NCI-H2196 (cell line): ENCODE measurements around the gene FNDC3B.
A peak's percentile ranks its signal among the peaks of the same experiment; 100 is the strongest.

Experiments used
- DNase-seq: peaks from one replicate; lab custom pipeline; 2025; ENCODE audit not compliant: unreplicated experiment; lab: John Stamatoyannopoulos, UW

FNDC3B gene

GRCh38 chr3:172051957-172052354 lies 12.6 kb downstream of the FNDC3B start:
- DNase-seq = no peak

DNA sequence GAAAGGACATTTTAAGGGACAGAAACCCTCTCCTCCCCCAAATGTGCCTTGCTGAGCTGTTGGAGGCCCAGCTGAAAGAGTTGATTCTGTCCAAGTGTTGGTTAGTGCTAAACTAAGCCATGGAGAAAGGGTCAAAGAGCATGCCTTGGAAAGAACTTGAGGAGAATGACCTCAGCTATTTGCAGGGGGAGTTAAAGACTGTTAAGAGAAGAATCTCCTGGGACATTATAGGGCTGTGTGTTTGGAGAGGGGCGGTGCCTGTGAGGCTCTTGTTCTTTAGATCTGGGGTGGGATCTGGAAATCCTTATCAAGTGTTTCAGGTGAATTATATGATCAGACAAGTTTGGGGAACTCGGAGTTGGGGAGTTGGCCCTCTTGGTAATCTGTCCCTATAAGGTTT lies 13.0 kb downstream of the FNDC3B start:
- no peak for DNase-seq

GRCh38 chr3:172054115-172054764 lies 14.9 kb downstream of the FNDC3B start:
- DNase-seq = no peak

- DNase-seq = no peak
Measured at GRCh38 chr3:172056416-172056815, 17.0 kb downstream of the FNDC3B start.

GRCh38 chr3:172057059-172057458 lies 17.7 kb downstream of the FNDC3B start:
- no peak for DNase-seq

DNA sequence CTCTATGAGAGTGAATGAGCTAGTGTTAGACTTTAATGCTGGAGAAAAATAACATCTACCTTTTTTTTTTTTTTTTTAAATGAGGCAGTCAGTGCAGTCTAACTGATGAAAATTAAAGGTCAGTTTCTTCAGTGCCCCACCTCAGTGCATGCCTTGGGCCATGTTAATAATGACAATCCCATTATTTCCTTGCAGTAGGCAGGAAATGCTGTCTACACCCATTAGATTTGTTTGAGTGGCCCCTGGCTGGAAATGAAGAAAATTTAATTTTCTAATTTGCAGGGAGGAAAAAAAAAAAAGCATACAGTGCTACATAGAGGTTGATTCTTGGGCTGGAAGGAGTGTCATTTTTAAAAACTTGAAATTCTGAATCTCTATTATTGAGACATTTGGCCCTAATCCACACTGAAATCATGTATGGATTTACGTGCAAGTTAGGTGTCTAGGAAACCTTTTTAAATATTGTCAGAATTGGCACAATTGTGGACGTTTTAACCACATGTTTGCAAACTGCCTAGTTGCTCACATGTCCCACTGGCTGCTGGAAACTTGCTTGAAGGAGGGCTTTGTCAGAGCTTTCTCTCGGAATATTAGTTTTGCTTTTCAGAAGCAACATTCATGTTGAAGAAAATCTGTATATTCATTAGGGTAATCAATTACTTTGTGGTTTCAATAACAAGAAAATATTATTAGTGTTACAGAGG lies 18.4 kb downstream of the FNDC3B start:
- DNase-seq = no peak

GRCh38 chr3:172059532-172059931 lies 20.2 kb downstream of the FNDC3B start:
- no peak for DNase-seq

GRCh38 chr3:172060234-172060633 lies 20.9 kb downstream of the FNDC3B start:
- no peak for DNase-seq

- peak; percentile 22 for DNase-seq
Measured at GRCh38 chr3:172061724-172062184, 22.4 kb downstream of the FNDC3B start.

DNA sequence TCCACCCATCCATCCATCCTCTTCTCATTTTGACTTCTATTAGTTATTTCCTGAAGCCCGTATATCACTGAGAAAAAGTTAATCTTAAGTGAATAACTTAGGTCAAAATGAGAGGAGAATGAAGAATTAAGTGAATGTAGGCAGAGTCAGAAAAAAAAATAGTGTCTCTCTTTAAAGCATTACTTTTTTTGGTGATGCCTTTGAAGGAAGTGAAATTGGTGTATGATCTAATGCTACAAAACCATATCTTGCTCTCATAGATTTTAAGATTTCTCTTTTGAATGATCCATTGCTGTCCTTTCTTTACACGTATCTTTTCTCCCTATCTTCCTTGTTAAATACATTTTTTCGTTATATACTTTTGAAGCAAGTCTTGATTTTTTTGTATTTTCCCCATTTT lies 23.4 kb downstream of the FNDC3B start:
- no peak for DNase-seq

DNA sequence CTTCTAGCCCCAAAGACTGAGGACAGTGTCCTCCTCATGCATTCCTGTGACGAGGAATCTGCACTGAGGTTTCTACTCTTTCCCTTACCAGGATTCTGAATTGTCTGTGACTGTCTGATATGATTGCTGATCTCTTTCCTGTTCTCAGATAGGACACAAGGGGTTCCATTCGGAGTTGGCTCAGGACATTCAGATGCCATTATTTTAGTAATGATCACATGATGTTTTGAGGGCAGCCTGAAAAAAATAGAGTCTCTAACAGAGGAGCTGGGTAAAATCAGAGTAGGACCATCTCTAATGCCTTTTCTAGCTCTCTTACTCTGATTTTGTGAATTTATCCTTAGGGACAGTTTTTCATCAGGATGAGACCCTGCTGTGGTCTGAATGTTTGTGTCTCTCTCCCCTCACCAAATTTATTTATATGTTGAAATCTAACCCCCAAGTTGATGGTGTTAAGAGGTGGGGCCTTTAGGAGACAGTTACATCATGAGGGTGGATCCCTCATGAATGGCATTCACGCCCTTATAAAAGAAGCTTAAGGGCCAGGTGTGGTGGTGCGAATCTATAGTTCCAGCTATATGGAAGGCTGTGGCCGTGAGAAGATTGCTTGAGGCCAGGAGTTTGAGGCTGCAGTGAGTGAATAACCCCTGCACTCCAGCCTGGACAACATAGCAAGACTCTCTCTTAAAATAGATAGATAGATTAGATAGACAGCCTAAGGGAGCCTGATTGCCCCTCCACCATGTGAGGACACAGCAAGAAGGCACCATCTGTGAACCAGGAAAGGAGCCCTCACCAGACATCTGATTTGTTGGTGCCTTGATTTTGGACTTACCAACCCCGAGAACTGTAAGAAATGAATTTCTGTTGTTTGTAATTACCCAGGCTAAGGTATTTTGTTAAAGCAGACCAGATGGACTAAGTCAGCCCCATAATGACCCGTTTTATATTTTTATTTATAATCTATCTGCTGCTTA lies 24.4 kb downstream of the FNDC3B start:
- no peak for DNase-seq

- DNase-seq = no peak
Measured at GRCh38 chr3:172065527-172065926, 26.1 kb downstream of the FNDC3B start.

GRCh38 chr3:172065967-172066762 lies 26.8 kb downstream of the FNDC3B start:
- no peak for DNase-seq

- no peak for DNase-seq
Measured at GRCh38 chr3:172066880-172067796, 27.8 kb downstream of the FNDC3B start.

- DNase-seq = no peak
Measured at GRCh38 chr3:172067837-172068440, 28.6 kb downstream of the FNDC3B start.

DNA sequence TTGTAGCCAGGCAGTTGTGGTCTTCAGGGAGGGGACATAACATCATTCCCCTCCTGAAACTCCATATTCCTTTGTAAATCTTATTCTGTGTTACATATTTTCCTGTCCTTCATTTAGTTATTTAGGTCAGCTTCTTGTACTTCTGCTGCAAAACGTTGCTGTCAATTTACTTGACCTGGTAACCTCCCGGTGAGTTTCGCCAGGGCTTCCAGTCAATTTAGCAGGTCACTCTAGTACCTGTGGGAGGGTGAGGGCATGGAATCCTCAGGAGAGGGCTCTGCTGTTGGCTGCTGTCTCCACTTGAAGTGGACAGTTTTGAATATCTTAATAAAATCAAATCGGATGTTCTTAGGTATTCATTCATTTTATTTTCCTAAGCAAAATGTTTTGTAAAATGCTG lies 29.6 kb downstream of the FNDC3B start:
- DNase-seq = no peak

DNA sequence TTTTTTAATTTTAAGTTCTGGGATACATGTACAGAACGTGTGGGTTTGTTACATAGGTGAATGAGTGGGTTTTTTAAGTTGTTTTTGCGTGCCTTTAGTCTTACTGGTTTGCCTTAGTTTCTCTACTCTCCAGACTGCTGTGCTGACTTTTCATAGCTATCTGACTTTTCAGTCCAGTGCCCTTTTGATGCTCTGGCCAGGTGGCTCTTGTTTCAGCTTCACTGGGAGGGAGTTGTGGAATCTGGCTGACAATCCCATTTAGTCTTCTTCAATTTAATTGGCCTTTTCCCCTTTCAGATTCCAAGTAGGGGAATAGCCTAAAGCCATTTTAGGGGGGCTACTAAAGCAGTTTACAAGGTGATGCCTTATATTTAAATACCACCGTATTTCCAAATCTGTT lies 30.1 kb downstream of the FNDC3B start:
- no peak for DNase-seq

- no peak for DNase-seq
Measured at GRCh38 chr3:172070269-172070668, 30.9 kb downstream of the FNDC3B start.

- DNase-seq = no peak
Measured at GRCh38 chr3:172070802-172071201, 31.4 kb downstream of the FNDC3B start.
